Astrocyte (in vitro differentiated cells and primary cell): ENCODE results near the gene GPR32.

Source experiments
- CTCF ChIP-seq: IDR thresholded peaks from 2 replicates; pipeline ENCODE4 v1.5.1; 2011; ENCODE audit warnings: low read depth, mild to moderate bottlenecking, inconsistent platforms, low read length, moderate library complexity; ENCODE audit not compliant: insufficient read depth
- EZH2 ChIP-seq: IDR thresholded peaks from 2 replicates; pipeline ENCODE4 v1.6.1; 2012; ENCODE audit warnings: mild to moderate bottlenecking, low read length, inconsistent platforms; ENCODE audit not compliant: insufficient read depth

GRCh38 chr19:50804420-50805272 lies 34.4 kb downstream of the GPR32 start:
- TF ChIP-seq CTCF (no peak), EZH2 (no peak)
